K562 (cell line): ENCODE measurements around the gene YIF1A. TPM values are rescaled to one million over a fixed set of nuclear protein-coding genes. Genes with fewer than 3 reads are reported as not detected.
A peak's percentile ranks its signal among the peaks of the same experiment; 100 is the strongest.

ENCODE experiments used
- ATAC-seq: fragments of 200-7000 bp; cut with Tn5 transposase; 3 replicates; pipeline ENCODE4 v1.9.1; 2020; ENCODE audit warnings: moderate library complexity
- BruUV-seq: library from RNA; stranded (reverse); fragments of 400-500 nt; replicated peaks from 2 replicates; lab custom pipeline; 2021; lab: Mats Ljungman, UMichigan
- CTCF ChIA-PET: fragments of 300-600 bp; formaldehyde crosslinking; extraction: SDS; loops from one replicate; lab custom pipeline; 2021; ENCODE audit warnings: low intra/inter-chr PET ratio; lab: Yijun Ruan, JAX
- POLR2A ChIA-PET: fragments of 300-600, 350-650 bp; sonication (Branson Sonifier 250); formaldehyde crosslinking; extraction: SDS; loops from one replicate; lab custom pipeline; 2021; ENCODE audit warnings: antibody characterized with exemption, inconsistent platforms; lab: Yijun Ruan, JAX
- DNase-seq, 4 experiments: peaks; one replicate each; pipeline versions ENCODE4 v3.0.0 to v3.0.0-alpha.2; 2011 to 2018; ENCODE audit warnings: low spot score in 3 of 4, mixed read lengths in 3 of 4; ENCODE audit errors: extremely low read depth in 1 of 4
- FAIRE-seq: peaks from 2 replicates; lab custom pipeline; 2011; peaks lifted over from hg19 to GRCh38; lab: Jason Lieb, UNC
- H2AFZ ChIP-seq: 2 replicates; pipeline ENCODE4 v1.6.0; 2011; ENCODE audit warnings: low read depth, low read length, control low read depth, inconsistent platforms
- H3K27ac ChIP-seq: fragments of 200-600 bp; 3 replicates; pipeline ENCODE4 v1.8.0; 2011; ENCODE audit warnings: low read depth, mild to moderate bottlenecking, control low read depth, inconsistent platforms, low read length, moderate library complexity, mixed read lengths; ENCODE audit errors: extremely low read depth
- H3K27me3 ChIP-seq, 2 experiments: fragments of 300-600 bp in 1 of 2; 2 replicates in 1 of 2; 3 replicates in 1 of 2; pipeline versions ENCODE4 v1.6.0 to v1.8.0; 2011; ENCODE audit warnings: inconsistent platforms in 2 of 2, low read length in 2 of 2, mild to moderate bottlenecking in 1 of 2, mixed read lengths in 1 of 2, moderate library complexity in 1 of 2; ENCODE audit not compliant: control insufficient read depth in 2 of 2, insufficient read depth in 2 of 2
- H3K36me3 ChIP-seq: fragments of 300-600 bp; 3 replicates; pipeline ENCODE4 v1.8.0; 2011; ENCODE audit warnings: mild to moderate bottlenecking, low read length, inconsistent platforms; ENCODE audit not compliant: control insufficient read depth, insufficient read depth
- H3K4me1 ChIP-seq, 2 experiments: fragments of 200-600 bp in 1 of 2; replicated peaks in 1 of 2; 2 replicates in 1 of 2; 3 replicates in 1 of 2; pipeline versions ENCODE4 v1.5.1 to v1.8.0; 2011; ENCODE audit warnings: inconsistent platforms in 2 of 2, low read length in 2 of 2, mild to moderate bottlenecking in 1 of 2, mixed read lengths in 1 of 2, moderate library complexity in 1 of 2; ENCODE audit not compliant: control insufficient read depth in 2 of 2, insufficient read depth in 2 of 2
- H3K4me2 ChIP-seq: 2 replicates; pipeline ENCODE4 v1.6.1; 2011; ENCODE audit warnings: low read length, control low read depth, inconsistent platforms, mixed read lengths; ENCODE audit not compliant: insufficient read depth
- H3K4me3 ChIP-seq: fragments of 200-600 bp; sonication (generic), shearing (Covaris generic); 2 replicates; pipeline ENCODE4 v1.5.1; 2016; ENCODE audit warnings: control low read depth, inconsistent platforms
- H3K79me2 ChIP-seq: fragments of 200-600 bp; 3 replicates; pipeline ENCODE4 v1.8.0; 2011; ENCODE audit warnings: low read length, inconsistent platforms; ENCODE audit not compliant: control insufficient read depth, insufficient read depth
- H3K9ac ChIP-seq, 2 experiments: 2 replicates each; pipeline versions ENCODE4 v1.6.0 to v1.6.1; 2011; ENCODE audit warnings: low read depth in 2 of 2, low read length in 2 of 2, control low read depth in 1 of 2, inconsistent platforms in 1 of 2, mild to moderate bottlenecking in 1 of 2, mixed read lengths in 1 of 2; ENCODE audit not compliant: insufficient read depth in 1 of 2
- H3K9me1 ChIP-seq: one replicate; pipeline ENCODE4 v1.6.0; 2011; ENCODE audit warnings: inconsistent platforms, mild to moderate bottlenecking, low read length, moderate library complexity; ENCODE audit not compliant: control insufficient read depth, insufficient read depth
- H3K9me3 ChIP-seq: replicated peaks from 2 replicates; pipeline ENCODE4 v1.5.1; 2011; ENCODE audit warnings: low read depth, low read length, inconsistent platforms; ENCODE audit not compliant: control insufficient read depth, insufficient read depth
- H4K20me1 ChIP-seq: replicated peaks from 2 replicates; pipeline ENCODE4 v1.6.1; 2011; ENCODE audit warnings: low read length, inconsistent platforms, mixed read lengths; ENCODE audit not compliant: control insufficient read depth, insufficient read depth
- ASH1L ChIP-seq: fragments of 450-650 bp; IDR thresholded peaks from 2 replicates; pipeline ENCODE4 v1.6.1; 2018; ENCODE audit warnings: borderline replicate concordance, mild to moderate bottlenecking, low read depth; ENCODE audit not compliant: partially characterized antibody
- BCOR ChIP-seq: fragments of 450-650 bp; IDR thresholded peaks from 2 replicates; pipeline ENCODE4 v1.6.1; 2016
- EP400 ChIP-seq: fragments of 450-650 bp; IDR thresholded peaks from 2 replicates; pipeline ENCODE4 v1.6.1; 2017; ENCODE audit warnings: antibody characterized with exemption, mild to moderate bottlenecking, moderate library complexity
- ESRRB ChIP-seq: fragments of 250-450 bp; sonication (Bioruptor Pico); IDR thresholded peaks from 2 replicates; pipeline ENCODE4 v1.5.0; 2020; ENCODE audit warnings: mild to moderate bottlenecking, moderate library complexity, borderline replicate concordance
- HNRNPH1 ChIP-seq: fragments of 200-400 bp; formaldehyde crosslinking; optimal IDR thresholded peaks from 2 replicates; pipeline ENCODE3; 2017; ENCODE audit warnings: low read depth, mild to moderate bottlenecking, low read length, moderate library complexity
- HNRNPL ChIP-seq: fragments of 200-400 bp; formaldehyde crosslinking; IDR thresholded peaks from 2 replicates; pipeline ENCODE4 v1.6.1; 2017; ENCODE audit warnings: low read depth, mild to moderate bottlenecking, low read length
- MAFF ChIP-seq: IDR thresholded peaks from 2 replicates; pipeline ENCODE4 v1.6.1; 2012; ENCODE audit warnings: low read length, improper control_type of control experiment
- MCM5 ChIP-seq: fragments of 450-650 bp; IDR thresholded peaks from 2 replicates; pipeline ENCODE4 v1.6.1; 2016; ENCODE audit warnings: low read depth
- OTX1 ChIP-seq: fragments of 450-650 bp; formaldehyde crosslinking; IDR thresholded peaks from 2 replicates; pipeline ENCODE4 v1.4.0; 2022; ENCODE audit warnings: mild to moderate bottlenecking
- RBM25 ChIP-seq: fragments of 200-400 bp; formaldehyde crosslinking; IDR thresholded peaks from 2 replicates; pipeline ENCODE4 v1.6.1; 2018; ENCODE audit warnings: low read length, low read depth, moderate library complexity; ENCODE audit not compliant: severe bottlenecking
- SMARCA5 ChIP-seq: fragments of 450-650 bp; IDR thresholded peaks from 2 replicates; pipeline ENCODE4 v1.6.1; 2016
- USF2 ChIP-seq: sonication (generic); formaldehyde crosslinking; IDR thresholded peaks from 2 replicates; pipeline ENCODE4 v1.5.0; 2020; ENCODE audit warnings: missing genetic modification reagents
- ZBTB43 ChIP-seq: sonication (generic); formaldehyde crosslinking; IDR thresholded peaks from 2 replicates; pipeline ENCODE4 v1.8.0; 2023; ENCODE audit warnings: mild to moderate bottlenecking, missing genetic modification reagents
- ZC3H8 ChIP-seq: fragments of 450-650 bp; IDR thresholded peaks from 2 replicates; pipeline ENCODE4 v1.6.1; 2017
- ZNF140 ChIP-seq: fragments of 250-450 bp; sonication (Bioruptor Pico); IDR thresholded peaks from 2 replicates; pipeline ENCODE4 v1.8.0; 2021; ENCODE audit warnings: moderate library complexity, mild to moderate bottlenecking, inconsistent platforms
- ZNF23 ChIP-seq: fragments of 250-450 bp; sonication (Bioruptor Pico); IDR thresholded peaks from 2 replicates; pipeline ENCODE4 v1.4.0; 2020; ENCODE audit warnings: mild to moderate bottlenecking
- ZNF384 ChIP-seq: IDR thresholded peaks from 2 replicates; pipeline ENCODE4 v1.6.1; 2012; ENCODE audit warnings: low read depth, low read length, improper control_type of control experiment
- ZNF75A ChIP-seq: fragments of 450-650 bp; formaldehyde crosslinking; IDR thresholded peaks from 2 replicates; pipeline ENCODE4 v1.4.0; 2020; ENCODE audit warnings: mild to moderate bottlenecking
- WGBS: fragments of 100-300 bp; shearing (Covaris generic); methylation state at CpG from one replicate; pipeline ENCODE4 v1.1.6; 2016; ENCODE audit warnings: low coverage, mixed read lengths; ENCODE audit not compliant: insufficient coverage; ENCODE audit errors: missing lambda C conversion rate; 5-methylcytosine and 5-hydroxymethylcytosine counted together
- in situ Hi-C: fragments of 300-500 bp; cut with MboI; formaldehyde crosslinking; loops from 4 replicates; pipeline ENCODE4 v1.15.0; 2018; ENCODE audit warnings: inconsistent platforms, mixed read lengths
- intact Hi-C: fragments of 100-400 bp; cut with micrococcal nuclease; formaldehyde crosslinking; loops from 2 replicates; pipeline ENCODE4 v1.14.2; 2022
- polyA plus RNA-seq, 8 experiments: library from polyadenylated mRNA; depleted of rRNA in 4 of 8; stranded (reverse) in 5 of 8; unstranded in 3 of 8; fragments of >200 nt; fragmentation: Nextera tagmentation in 2 of 8; fragmentation: Illumina TruSeq in 1 of 8; extraction: Ambion mirVana in 2 of 8; extraction: Trizol in 1 of 8; gene quantifications; 2 replicates each; pipeline versions ENCODE4 v1.2.1 to v1.2.3, GENCODE V29; 2011 to 2014; ENCODE audit warnings: inconsistent platforms in 1 of 8, missing spikeins in 1 of 8
- total RNA-seq, 7 experiments: library from RNA; depleted of rRNA in 6 of 7; stranded (reverse); fragments of >200 nt in 6 of 7; fragmentation: Illumina TruSeq in 2 of 7; extraction: Trizol in 2 of 7; gene quantifications; 2 replicates each; pipeline versions ENCODE4 v1.2.1 to v1.2.3, GENCODE V29; 2011 to 2021; ENCODE audit warnings: low replicate concordance in 1 of 7
- TF ChIP-seq, protein P1 (sequence below): fragments of 450-650 bp; formaldehyde crosslinking; IDR thresholded peaks from 2 replicates; pipeline ENCODE4 v1.4.0; 2022; ENCODE audit warnings: missing genetic modification characterization
- TF ChIP-seq, protein P2 (sequence below): fragments of 250-450 bp; sonication (Bioruptor Pico); IDR thresholded peaks from 2 replicates; pipeline ENCODE4 v1.4.0; 2020; ENCODE audit warnings: mild to moderate bottlenecking, moderate library complexity, borderline replicate concordance

YIF1A gene
- total and polyA plus RNA-seq, 9 of the 15 experiments (the other 6 are each of a cell fraction or from before 2014, with no cell fraction given) = 8.6 to 121 (median 77.2) TPM

DNA sequence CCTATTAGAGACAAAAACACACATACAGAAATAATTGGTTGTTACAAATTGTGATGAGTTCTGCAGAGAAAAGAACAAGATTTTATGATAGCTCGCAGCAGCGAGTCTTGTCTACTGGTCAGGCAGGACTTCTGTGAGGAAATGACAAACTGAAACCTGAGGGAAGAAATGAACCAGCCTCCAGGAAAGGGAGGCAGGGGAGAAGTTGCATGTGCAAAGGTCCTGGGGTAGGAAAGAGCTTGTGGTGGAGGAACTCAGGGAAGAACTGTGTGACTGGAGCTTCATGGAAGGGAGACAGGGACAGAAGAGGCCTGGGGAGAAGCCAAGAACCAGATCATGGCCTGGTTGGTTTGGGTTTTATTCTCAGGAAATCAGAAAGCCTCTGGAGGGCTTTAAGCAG, 29.7 kb downstream of the YIF1A start:
- H3K4me2 ChIP-seq = 0 out of 2 replicates have a peak overlapping the region, but pooled peaks have one; percentile 96
- no peak for TF ChIP-seq USF2 (CRISPR knock-in tag)
- no peak for TF ChIP-seq MCM5
- no peak for TF ChIP-seq ZNF23 (CRISPR knock-in tag)
- TF ChIP-seq MAFF = no peak
- 0 out of 2 replicates have a peak, but pooled peaks have one; percentile 53 for TF ChIP-seq SMARCA5
- TF ChIP-seq, protein P1, sequence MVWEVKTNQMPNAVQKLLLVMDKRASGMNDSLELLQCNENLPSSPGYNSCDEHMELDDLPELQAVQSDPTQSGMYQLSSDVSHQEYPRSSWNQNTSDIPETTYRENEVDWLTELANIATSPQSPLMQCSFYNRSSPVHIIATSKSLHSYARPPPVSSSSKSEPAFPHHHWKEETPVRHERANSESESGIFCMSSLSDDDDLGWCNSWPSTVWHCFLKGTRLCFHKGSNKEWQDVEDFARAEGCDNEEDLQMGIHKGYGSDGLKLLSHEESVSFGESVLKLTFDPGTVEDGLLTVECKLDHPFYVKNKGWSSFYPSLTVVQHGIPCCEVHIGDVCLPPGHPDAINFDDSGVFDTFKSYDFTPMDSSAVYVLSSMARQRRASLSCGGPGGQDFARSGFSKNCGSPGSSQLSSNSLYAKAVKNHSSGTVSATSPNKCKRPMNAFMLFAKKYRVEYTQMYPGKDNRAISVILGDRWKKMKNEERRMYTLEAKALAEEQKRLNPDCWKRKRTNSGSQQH (CRISPR knock-in tag) = no peak
- no peak for TF ChIP-seq ESRRB (CRISPR knock-in tag)
- no peak for TF ChIP-seq ZBTB43 (CRISPR knock-in tag)
- no peak for TF ChIP-seq HNRNPL
- no peak for TF ChIP-seq HNRNPH1
- TF ChIP-seq ZC3H8 = no peak
- TF ChIP-seq BCOR = 0 out of 2 replicates have a peak, but pooled peaks have one; percentile 22
- TF ChIP-seq ZNF75A (CRISPR knock-in tag) = no peak
- peak; percentile 84 for TF ChIP-seq RBM25
- no peak for TF ChIP-seq ASH1L
- TF ChIP-seq ZNF384 = no peak
- no peak for TF ChIP-seq EP400
- TF ChIP-seq ZNF140 = no peak
- TF ChIP-seq OTX1 (CRISPR knock-in tag) = no peak
- TF ChIP-seq, protein P2, sequence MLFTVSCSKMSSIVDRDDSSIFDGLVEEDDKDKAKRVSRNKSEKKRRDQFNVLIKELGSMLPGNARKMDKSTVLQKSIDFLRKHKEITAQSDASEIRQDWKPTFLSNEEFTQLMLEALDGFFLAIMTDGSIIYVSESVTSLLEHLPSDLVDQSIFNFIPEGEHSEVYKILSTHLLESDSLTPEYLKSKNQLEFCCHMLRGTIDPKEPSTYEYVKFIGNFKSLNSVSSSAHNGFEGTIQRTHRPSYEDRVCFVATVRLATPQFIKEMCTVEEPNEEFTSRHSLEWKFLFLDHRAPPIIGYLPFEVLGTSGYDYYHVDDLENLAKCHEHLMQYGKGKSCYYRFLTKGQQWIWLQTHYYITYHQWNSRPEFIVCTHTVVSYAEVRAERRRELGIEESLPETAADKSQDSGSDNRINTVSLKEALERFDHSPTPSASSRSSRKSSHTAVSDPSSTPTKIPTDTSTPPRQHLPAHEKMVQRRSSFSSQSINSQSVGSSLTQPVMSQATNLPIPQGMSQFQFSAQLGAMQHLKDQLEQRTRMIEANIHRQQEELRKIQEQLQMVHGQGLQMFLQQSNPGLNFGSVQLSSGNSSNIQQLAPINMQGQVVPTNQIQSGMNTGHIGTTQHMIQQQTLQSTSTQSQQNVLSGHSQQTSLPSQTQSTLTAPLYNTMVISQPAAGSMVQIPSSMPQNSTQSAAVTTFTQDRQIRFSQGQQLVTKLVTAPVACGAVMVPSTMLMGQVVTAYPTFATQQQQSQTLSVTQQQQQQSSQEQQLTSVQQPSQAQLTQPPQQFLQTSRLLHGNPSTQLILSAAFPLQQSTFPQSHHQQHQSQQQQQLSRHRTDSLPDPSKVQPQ (CRISPR knock-in tag) = no peak

More for the DNA sequence above, 29.7 kb downstream of the YIF1A start:
- Histone ChIP-seq H3K36me3 (peaks cover 49% of the 10 kb centered on the region), H3K27me3 (no peaks in the 10 kb centered on the region), H2AFZ (no peak overlapping the region), H3K4me1 (peaks cover 10 to 23% of the 10 kb centered on the region in 2 experiments; a peak in 4 of 5 replicates), H4K20me1 (no peaks in the 10 kb centered on the region; the same call in 1 of the 2 replicates), H3K9me3 (no peaks in the 10 kb centered on the region), H3K79me2 (peaks cover 19% of the 10 kb centered on the region), H3K27ac (no peak overlapping the region), H3K4me3 (no peak overlapping the region), H3K9ac (no peak overlapping the region), H3K9me1 (no peaks in the 10 kb centered on the region)
- DNase-seq = no peak
- WGBS = 100% methylated on average over 2 of the region's 2 CpGs
- in situ Hi-C loops (no loop called here), intact Hi-C loops (no loop called here)
- ChIA-PET CTCF (no interaction called here), POLR2A (no interaction called here)
- BruUV-seq = TSS peak; percentile 58
- no peak for ATAC-seq
- no peak for FAIRE-seq
